Ramos (cell line): ENCODE data around the gene SLC17A5.

ENCODE experiments used
- in situ Hi-C: fragments of 300-500 bp; cut with MboI; formaldehyde crosslinking; loops from one replicate; pipeline ENCODE4 v1.14.3; 2022; ENCODE audit warnings: low sequenced_read_pairs; ENCODE audit not compliant: unreplicated experiment

SLC17A5 gene

DNA sequence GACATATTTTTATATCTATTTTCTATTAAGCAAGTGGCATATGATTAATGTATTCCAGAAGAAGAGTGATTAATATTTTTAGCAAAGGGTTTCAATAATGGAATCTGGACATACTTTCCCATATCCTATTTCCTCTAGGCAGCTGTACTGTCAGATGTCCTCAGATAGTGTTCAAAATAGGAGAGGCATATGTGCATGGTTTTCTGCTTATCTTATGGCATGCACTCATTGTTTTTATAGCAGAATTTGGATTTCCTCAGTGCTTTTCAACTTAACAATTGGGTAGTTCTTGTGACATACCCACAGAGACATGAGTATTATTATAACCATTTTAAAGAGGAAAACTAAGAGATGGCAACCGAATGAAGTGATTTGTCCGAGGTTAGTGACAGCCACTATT lies 12.6 kb upstream of the SLC17A5 start:
- in situ Hi-C loops: no loop called here

DNA sequence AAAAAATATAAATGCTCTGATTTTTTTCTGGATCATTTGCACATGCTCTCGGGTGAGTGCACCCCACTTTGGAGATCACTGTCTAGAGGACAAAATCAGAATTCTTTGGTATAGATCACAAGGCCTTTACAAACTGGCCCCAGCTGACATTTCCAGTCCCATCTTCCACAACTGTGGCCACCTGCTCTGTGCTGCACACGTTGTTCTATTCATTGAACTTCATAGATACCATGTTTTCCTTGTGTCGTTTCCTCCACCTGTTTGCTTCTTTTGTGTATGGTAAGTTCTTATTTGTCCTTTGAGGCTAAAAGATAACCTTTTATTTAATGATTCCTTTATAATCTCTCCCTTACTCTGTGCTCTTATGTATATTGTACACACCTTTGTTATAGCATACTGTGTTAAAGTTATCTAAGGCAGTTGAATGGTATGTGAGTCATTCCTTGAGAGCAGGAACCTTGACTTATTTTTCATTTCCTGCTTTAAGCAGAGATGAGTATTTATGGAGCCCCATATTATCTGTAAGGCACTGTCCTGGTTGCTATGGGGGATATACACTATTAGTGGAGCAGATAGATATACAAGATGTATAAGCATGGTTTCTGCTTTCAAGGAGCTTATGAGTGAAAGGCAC lies 12.0 kb upstream of the SLC17A5 start:
- in situ Hi-C loops: no loop called here

DNA sequence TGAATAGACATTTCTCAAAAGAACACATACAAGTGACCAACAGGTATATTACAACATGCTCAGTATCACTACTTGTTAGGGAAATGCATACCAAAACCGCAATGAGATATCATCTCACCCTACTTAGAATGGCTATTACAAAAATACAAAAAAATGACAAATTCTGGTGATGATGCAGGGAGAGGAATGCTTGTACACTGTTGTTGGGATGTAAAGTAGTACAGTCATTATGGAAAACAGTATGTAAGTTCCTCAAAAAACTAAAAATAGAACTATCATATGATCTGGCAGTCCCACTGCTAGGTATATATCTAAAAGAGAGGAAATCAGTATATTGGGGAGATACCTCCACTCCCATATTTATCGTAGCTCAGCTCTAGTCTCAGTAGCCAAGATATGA lies 10.9 kb upstream of the SLC17A5 start:
- in situ Hi-C loops: no loop called here

DNA sequence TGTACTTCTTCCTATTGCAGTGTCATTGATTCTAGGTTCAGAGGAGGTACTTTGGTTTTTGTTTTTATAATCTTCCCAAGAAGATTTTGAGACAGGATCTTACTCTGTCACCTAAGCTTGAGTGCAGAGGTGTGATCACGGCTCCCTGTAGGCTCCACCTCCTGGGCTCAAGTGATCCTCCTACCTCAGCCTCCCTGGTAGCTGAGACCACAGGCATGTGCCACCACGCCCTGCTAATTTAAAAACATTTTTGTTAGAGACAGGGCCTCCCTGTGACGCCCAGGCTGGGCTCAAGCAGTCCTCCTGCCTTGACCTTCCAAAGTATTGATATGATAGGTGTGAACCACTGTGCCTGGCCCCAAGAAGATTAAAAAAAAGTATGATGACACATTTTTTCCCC lies 3.4 kb upstream of the SLC17A5 start:
- in situ Hi-C loops: no loop called here

DNA sequence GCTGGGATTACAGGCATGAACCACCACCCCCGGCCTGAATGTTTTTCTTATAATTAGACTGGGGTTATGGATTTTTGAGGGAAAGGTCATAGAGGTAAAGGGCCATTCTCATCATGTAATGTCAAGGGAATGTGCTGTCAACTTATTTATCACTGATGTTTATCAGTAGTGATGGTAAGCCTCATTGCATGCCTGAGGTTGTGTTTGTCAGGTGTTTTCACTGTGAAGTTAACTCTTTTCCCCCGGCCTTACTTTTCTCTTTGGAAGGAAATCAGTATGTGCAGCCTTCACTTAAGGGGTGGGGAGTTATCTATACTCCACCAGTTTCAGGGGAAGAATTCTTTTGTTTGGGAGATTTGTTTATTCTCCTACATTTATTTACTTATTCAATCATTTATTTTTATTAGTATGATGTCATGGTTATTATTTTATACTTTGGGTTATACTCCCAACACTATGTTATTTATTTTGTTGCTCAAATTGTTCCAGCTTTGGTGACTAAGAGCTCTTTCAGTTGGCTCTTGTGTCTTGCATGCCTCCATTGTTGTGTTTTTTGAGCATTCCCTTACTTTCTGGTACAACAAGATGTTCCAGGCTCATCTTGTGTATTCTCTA lies 2.8 kb upstream of the SLC17A5 start:
- in situ Hi-C loops: no loop called here

DNA sequence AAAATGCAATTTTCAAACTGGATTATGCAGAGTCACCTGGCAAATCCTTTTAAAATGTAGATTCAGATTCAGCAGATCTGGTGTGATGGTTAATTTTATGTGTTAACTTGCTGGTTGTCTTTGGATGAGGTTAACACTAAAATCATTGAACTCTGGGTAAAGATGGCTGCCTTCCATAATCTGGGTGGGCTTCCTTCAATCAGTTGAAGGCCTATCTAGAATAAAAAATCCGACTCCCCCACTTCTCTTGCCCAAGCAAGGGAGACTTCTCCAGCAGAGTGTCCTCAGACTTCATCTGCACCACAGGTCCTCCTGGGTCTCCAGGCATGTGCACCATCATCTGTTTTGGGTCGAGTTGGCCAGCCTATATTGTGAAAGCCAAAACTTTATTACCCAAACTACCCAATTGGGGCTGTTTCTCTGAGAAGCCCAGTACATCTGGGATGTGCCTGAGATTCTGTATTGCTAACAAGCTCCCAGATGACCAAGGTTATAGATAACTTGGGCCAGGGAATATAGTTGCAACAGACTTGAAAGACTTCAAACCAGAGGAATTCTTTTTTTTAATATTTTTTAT lies 1.6 kb upstream of the SLC17A5 start:
- in situ Hi-C loops: no loop called here

DNA sequence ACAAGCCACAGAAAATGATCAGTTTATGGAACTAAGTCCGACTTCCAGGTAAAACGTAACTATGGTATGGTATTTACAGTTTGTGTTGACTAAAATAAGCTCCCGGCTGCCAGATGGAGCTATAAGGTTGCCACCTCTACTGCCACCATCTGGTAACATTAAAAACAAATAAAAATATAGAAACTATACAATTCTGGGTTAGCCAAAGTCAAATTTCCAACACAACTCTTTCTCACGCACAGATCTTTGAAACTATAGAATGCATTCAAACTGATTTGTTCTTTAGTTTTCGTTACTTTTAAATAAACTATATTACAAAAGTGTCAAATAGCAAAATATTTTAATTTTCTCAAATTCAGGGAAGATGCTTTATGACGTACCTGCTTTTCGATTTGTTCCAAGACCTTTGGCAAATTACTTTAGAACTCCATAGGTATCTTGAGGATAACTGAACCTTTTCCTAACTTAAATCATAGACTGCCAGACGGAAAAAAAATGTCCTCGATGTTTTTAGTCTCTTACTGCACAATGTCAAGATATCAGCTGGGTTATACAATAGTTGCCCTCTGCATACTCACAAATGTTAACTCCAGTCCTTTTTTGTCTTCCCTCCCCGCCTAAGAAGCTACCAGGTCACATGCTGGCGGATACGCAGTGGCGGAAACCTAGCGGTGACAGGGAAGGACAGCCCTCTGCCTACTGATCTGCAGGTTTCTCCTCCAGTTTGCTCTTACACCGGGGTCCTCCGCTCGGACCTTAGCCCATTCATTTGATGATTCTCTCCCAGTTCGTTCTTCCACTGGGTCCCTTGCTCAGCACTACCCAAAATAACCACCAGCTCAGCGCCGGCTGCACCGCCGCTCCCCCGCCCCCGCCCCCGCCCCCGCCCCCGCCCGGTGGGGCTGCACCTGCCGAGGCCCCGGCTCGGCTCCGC lies 888 bp downstream of the SLC17A5 start:
- in situ Hi-C loops: no loop called here

DNA sequence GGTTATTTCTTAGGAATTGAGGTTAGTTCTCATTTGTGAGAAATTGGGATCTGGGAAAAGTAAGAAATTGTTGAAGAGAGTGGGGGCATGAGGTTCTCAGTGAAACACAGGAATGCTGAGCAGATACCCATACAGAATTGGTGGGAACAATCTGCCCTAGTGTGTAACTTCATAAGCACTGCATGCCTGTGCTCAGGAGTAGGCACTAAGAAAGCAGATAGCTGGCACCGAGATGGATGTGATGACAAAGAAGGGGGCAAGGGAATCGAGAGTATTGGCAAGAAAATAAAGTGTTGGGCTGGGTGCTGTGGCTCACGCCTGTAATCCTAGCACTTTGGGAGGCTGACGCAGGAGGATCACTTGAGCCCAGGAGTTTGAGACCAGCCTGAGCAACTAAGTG lies 4.0 kb downstream of the SLC17A5 start:
- in situ Hi-C loops: no loop called here

DNA sequence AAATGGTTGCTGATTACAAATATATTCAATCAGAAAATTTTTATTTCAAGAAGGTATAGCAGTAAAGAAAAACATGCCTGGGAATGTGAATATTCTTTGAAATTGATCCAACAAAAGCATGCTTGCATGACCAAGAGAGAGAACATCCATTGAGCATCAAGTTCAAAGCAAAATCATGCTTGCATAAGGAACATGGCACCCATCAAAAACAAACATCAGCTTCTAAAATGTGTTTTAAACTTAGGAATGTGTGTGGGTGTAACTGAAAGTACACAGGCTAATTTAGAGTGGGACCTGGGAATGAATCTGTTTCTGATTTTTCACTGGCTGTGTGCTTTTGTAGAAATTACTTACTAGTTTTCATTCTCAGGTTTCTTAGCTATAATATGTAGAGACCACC lies 5.6 kb downstream of the SLC17A5 start:
- in situ Hi-C loops: no loop called here

DNA sequence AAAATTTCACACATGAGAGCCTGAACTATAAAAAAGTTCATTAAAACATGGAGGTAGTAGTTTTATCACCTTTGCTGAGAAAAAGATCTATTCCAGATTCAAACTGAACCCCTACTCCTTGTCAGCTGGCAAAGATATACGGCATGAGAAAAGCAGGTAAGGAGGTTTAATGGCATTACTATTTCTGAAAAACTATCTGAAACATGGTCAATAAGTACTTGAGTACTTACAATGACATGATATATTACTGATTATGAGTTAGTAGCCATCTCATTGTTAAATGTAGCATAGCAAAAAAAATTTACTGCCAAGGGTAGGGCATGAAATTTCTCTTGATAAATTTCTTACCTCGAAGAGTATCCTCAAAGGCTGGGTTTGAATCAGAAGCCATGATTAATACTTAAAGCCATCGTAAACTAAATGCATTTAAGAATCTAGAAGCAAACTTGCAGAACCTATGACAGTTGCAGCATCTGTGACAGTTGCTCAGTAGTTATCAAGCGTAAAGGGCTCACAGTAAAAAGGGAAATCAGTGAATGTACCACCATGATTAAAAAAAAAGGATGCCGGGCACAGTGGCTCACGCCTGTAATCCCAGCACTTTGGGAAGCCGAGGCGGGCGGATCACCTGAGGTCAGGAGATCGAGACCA lies 8.7 kb downstream of the SLC17A5 start:
- in situ Hi-C loops: no loop called here

DNA sequence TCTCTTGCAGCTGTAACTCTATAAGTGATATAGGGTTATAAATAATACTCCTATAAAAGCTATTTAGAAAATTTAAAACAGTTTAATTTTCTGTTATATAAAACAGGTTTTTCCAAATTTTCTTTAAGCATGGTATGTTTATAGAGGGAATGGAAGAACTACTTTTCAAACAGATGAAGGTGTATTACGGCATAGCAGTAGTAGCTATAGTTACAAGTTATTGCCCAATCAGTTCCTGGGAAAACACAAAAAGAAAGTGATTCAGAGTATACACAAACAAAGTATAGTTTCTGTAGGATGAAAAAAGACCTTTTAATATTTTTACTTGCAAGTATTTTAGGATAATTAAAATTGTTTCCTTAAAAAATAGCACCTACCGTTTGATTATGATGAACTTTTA lies 9.8 kb downstream of the SLC17A5 start:
- in situ Hi-C loops: no loop called here

DNA sequence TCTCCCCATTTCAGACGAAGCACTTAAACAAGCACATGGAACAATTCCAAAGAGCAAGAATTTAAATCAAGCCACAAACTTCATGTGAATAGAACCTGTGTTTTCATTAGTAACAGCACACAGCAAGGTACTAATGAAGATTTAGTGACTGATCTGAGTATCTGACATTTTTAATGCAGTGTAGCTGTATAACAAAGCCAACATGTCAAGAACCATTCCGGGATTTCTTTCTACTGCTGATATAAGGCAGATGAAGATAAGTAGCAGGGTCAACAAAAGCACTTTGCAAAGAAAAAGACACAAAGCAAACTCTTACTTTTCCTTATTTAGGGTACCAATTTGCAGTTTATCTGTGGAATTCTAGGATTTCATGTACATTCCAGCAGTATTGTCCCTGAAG lies 11.3 kb downstream of the SLC17A5 start:
- in situ Hi-C loops: no loop called here

DNA sequence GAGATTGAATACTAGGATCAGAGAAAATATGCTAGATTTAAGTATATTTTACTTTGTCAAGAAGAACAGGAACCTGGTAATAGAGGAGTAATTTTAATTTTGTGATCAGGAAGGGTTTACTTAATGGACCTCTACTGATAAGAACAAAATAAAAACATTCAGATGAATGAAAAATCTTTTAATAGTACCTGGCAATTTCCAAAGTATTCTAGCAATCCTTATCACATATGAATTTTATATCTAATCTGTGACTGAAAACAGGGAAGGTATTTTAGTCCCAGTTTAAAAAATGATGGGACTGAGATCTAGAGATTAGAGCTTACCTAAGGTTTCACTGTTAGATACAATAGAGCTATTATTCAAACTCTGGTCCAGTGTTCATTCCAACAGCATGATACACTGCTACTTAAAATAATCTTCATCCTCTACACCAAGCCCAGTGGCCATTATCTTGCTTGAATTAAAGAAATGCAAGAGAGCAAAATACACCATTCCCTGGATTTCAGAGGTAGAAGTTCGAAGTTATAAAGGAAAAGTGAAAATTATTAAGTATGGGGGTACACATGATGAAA lies 13.5 kb downstream of the SLC17A5 start:
- in situ Hi-C loops: no loop called here

DNA sequence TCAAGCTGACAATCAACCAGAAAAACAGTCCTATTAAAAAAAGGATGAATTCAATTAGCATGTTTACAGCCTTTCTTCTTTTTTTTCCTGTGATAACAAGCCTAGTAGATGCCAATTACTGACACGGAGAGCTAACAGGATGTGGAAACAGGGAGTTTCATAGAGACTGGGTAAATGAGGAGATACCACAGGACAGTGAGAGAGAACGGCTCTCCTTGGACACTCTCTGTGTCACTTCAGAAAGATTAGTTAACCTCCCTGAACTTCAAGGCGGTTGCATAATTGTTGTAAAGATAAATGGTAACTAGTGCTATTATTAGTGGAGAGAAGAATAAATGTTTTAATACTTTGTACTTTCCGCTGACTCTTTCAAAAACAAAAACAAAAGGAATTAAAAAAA lies 14.8 kb downstream of the SLC17A5 start:
- in situ Hi-C loops: no loop called here

DNA sequence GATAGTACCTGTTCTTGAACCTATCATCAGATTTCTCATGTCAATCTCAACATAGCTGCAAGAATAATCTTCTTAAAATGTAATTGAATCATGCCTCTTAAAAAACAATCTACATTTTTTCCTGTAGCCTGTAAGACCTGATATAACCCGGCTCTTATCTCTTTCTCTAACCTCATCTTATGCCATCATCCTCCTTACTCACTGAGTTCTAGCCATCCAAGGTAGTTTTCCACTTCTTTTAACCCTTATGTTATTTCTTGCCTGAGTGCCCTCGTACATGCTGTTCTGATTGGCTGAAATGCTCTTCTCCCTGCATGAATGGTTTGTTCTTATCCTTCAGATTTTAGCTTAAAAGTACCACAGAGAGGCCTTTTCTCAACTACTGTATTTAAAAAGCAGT lies 16.4 kb downstream of the SLC17A5 start:
- in situ Hi-C loops: no loop called here

DNA sequence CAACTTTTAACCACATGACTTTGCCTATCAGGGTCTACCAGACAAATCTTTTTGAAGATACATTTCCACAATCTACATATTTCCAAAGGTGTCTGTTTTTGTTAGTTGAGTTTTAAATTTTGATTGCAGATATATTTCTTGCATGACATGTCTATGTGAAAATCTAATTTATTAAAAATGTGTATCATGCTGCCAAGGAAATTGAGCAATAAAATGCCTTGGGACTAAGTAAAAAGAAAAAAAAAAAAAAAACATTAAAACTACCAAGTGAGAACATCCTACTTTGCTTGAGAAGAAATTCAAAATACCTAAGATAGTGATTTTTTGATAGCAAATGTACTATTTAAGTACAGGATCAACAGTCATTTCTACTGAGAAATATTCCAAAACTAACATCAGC lies 17.7 kb downstream of the SLC17A5 start:
- in situ Hi-C loops: no loop called here

DNA sequence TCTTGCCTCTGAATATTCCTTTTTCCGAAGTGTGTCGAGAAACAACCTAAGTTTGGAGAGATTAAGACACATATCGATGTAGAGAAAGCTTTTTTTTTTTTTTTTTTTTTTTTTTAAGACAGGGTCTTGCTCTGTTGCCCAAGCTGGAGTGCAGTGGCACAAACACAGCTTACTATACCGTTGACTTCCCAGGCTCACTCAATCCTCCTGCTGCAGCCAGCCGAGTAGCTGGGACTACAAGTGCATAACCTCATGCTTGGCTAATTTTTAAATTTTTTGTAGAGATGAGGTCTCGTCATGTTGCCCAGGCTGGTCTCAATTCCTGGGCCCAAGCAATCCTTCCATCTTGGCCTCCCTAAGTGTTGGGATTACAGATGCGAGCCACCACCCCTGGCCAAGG lies 21.4 kb downstream of the SLC17A5 start:
- in situ Hi-C loops: no loop called here

DNA sequence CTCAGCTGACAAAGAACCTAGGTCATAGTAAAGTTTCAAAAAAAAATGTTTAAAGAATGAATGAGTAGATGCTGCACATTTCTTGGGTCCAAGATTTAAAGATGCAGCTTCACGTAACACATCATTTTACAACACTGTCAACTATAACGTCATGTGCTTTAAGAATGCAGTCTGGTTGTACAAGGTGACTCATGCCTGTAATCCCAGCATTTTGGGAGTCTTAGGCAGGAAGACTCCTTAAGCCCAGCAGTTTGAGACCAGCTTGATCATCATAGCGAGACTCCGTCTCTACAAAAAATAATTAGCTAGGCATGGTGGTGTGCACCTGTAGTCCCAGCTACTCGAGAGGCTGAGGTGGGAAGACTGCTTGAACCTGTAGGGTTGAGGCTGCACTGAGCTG lies 21.9 kb downstream of the SLC17A5 start:
- in situ Hi-C loops: no loop called here

DNA sequence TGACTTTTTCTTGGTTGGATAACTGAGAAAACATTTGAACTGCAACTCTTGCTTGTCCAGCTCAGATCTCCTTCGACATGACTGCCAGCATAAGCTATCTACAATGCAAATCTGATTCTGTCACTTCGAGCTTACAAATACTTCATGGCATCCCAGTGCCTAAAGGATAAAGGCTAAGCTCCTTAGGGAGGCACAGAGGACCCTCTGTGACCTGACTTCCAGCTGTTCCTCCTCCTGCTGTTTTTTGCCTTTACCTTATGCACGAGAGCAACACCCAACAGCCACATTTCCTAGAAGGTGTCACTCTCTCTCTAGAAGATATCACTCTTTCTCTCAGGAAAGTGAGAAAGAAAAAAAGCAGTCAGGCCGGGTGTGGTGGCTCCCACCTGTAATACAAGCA lies 23.4 kb downstream of the SLC17A5 start:
- in situ Hi-C loops: no loop called here

DNA sequence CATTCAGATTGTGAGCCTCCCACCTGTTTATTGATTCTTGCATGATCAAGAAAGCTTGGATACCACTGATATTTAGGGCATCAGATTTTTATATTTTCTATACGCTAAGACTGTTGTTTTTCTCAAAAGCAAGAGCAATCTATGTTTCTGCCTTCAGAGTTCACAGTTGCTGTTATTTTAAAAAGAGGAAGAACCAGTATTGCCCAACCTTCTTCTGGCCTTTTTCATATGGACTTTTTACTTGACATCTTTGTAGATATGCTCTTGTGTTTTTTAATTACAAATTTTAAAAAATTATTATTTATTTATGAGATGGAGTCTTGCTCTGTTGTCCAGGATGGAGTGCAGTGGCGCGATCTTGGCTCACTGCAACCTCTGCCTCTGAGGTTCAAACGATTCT lies 28.9 kb downstream of the SLC17A5 start:
- in situ Hi-C loops: no loop called here
